KMS-11 (cell line): ENCODE results near the gene HPDL.
A peak's percentile ranks its signal among the peaks of the same experiment; 100 is the strongest.

ENCODE experiments used
- H2AFZ ChIP-seq: fragments of 200-600 bp; sonication (generic); 2 replicates; pipeline ENCODE4 v1.6.1; 2016; ENCODE audit warnings: antibody characterized with exemption, mixed run types, low read depth
- H3K27ac ChIP-seq: fragments of 200-600 bp; sonication (generic); 2 replicates; pipeline ENCODE4 v1.6.1; 2016; ENCODE audit warnings: mild to moderate bottlenecking, mixed run types
- H3K27me3 ChIP-seq: fragments of 200-600 bp; sonication (generic); 2 replicates; pipeline ENCODE4 v1.6.1; 2017; ENCODE audit warnings: mild to moderate bottlenecking, low read depth, mixed run types, moderate library complexity; ENCODE audit not compliant: insufficient read depth
- H3K36me3 ChIP-seq: fragments of 200-600 bp; sonication (generic); 2 replicates; pipeline ENCODE4 v1.6.1; 2017; ENCODE audit warnings: mild to moderate bottlenecking, mixed run types; ENCODE audit not compliant: insufficient read depth
- H3K4me1 ChIP-seq: fragments of 200-600 bp; sonication (generic); 2 replicates; pipeline ENCODE4 v1.6.1; 2016; ENCODE audit warnings: mild to moderate bottlenecking, low read depth, mixed run types; ENCODE audit not compliant: poor library complexity, severe bottlenecking
- H3K4me2 ChIP-seq: fragments of 200-600 bp; sonication (generic); 2 replicates; pipeline ENCODE4 v1.7.0; 2016; ENCODE audit warnings: mild to moderate bottlenecking, mixed run types
- H3K4me3 ChIP-seq: fragments of 200-600 bp; sonication (generic); IDR thresholded peaks from 2 replicates; pipeline ENCODE4 v1.6.1; 2017; ENCODE audit warnings: low read depth, low read length, mixed read lengths; ENCODE audit not compliant: insufficient read depth
- H3K79me2 ChIP-seq: fragments of 200-600 bp; sonication (generic); 2 replicates; pipeline ENCODE4 v1.6.1; 2016; ENCODE audit warnings: low read depth, mixed run types; ENCODE audit not compliant: insufficient read depth
- H3K9ac ChIP-seq: fragments of 200-600 bp; sonication (generic); 2 replicates; pipeline ENCODE4 v1.6.1; 2016; ENCODE audit warnings: mild to moderate bottlenecking, mixed run types
- H4K20me1 ChIP-seq: fragments of 200-600 bp; sonication (generic); 2 replicates; pipeline ENCODE4 v1.6.1; 2016; ENCODE audit warnings: mild to moderate bottlenecking, mixed run types; ENCODE audit not compliant: insufficient read depth
- TF ChIP-seq, protein P1 (sequence below): fragments of 200-600 bp; sonication (generic); conservative IDR thresholded peaks from 2 replicates; pipeline ENCODE4 v1.6.1; 2017; ENCODE audit warnings: low read depth, mild to moderate bottlenecking, antibody characterized with exemption, low read length, moderate library complexity, mixed read lengths

The HPDL gene

DNA sequence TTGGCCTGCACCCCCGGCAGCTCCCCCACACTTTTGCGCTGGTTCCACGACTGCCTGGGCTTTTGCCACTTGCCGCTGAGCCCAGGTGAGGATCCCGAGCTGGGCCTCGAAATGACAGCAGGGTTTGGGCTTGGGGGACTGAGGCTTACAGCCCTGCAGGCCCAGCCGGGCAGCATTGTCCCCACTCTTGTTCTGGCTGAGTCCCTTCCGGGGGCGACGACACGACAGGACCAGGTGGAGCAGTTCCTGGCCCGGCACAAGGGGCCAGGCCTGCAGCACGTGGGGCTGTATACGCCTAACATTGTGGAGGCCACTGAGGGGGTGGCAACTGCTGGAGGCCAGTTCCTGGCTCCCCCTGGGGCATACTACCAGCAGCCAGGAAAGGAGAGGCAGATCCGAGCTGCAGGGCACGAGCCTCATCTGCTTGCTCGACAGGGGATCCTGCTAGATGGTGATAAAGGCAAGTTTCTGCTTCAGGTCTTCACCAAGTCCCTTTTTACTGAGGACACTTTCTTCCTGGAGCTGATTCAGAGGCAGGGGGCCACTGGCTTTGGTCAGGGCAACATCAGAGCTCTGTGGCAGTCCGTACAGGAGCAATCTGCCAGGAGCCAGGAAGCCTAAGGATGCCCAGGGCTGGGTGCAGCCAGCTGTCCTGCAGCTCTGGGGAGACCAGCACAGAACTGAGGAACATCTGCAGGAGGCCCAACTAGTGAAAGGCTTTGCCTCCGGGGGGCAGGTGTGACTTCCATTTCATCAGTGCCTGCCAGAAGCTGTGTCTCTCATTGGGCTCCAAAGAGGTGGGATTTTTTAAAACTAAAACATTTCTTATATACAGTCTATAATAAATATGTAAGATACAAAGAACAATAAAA lies 1.2 kb downstream of the HPDL start:
- Histone ChIP-seq H3K27ac (peak overlapping the region; percentile 60; the same call in 1 of the 2 replicates), H3K9ac (peak overlapping the region; percentile 83), H2AFZ (0 out of 2 replicates have a peak overlapping the region, but pooled peaks have one; percentile 81), H3K4me2 (peak overlapping the region; percentile 94), H4K20me1 (no peaks in the 10 kb centered on the region), H3K79me2 (peaks cover 13% of the 10 kb centered on the region), H3K4me1 (peaks cover 24% of the 10 kb centered on the region), H3K36me3 (no peaks in the 10 kb centered on the region), H3K4me3 (no peak overlapping the region), H3K27me3 (no peaks in the 10 kb centered on the region)
- TF ChIP-seq, protein P1, sequence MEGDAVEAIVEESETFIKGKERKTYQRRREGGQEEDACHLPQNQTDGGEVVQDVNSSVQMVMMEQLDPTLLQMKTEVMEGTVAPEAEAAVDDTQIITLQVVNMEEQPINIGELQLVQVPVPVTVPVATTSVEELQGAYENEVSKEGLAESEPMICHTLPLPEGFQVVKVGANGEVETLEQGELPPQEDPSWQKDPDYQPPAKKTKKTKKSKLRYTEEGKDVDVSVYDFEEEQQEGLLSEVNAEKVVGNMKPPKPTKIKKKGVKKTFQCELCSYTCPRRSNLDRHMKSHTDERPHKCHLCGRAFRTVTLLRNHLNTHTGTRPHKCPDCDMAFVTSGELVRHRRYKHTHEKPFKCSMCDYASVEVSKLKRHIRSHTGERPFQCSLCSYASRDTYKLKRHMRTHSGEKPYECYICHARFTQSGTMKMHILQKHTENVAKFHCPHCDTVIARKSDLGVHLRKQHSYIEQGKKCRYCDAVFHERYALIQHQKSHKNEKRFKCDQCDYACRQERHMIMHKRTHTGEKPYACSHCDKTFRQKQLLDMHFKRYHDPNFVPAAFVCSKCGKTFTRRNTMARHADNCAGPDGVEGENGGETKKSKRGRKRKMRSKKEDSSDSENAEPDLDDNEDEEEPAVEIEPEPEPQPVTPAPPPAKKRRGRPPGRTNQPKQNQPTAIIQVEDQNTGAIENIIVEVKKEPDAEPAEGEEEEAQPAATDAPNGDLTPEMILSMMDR, result no peak

DNA sequence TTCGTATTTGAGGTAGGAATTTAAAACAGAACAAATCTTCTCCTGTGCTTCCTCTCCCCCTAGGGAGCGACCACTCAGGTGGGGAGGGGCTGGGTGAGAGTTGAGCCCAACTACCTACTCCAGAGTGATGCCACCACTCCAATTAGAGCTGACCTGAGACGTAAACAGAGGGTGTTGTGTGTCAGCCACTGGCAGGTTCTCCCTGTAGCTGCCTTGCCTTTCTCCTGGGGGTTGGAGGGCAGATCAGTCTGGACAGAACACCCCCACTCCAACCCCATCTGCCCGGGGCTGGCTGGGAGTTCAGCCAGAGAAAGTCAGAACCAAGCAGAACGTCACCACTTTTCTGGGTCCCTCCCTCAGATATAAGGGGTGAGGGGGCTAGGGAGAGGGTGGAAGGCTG lies 2.0 kb downstream of the HPDL start:
- Histone ChIP-seq H3K4me2 (peak overlapping the region; percentile 94), H2AFZ (no peak overlapping the region), H3K27me3 (no peaks in the 10 kb centered on the region), H3K4me3 (no peak overlapping the region), H4K20me1 (no peaks in the 10 kb centered on the region), H3K36me3 (no peaks in the 10 kb centered on the region), H3K9ac (no peak overlapping the region), H3K27ac (no peak overlapping the region), H3K79me2 (peaks cover 13% of the 10 kb centered on the region), H3K4me1 (peaks cover 24% of the 10 kb centered on the region)
- TF ChIP-seq, protein P1, result no peak

DNA sequence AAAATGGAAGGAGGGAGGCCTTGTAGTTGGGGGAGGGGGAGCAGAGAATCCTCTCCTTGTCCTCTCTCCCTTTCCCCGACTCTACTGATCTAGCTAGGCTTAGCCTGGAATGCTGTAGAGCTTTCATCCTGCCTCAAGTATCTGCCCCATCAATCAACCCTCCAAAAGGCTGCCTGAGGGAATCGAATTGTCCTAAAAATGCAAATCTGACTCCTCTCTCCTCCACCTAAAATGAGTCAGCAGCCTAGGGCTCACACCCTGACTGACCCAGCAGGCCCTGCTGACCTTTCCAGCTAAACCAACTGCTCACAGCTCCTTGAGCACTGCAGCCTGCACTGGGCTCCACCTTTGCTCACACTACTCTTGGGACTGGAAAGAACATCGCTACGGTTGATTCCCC lies 2.8 kb downstream of the HPDL start:
- Histone ChIP-seq H3K4me2 (no peak overlapping the region; the same call in 1 of the 2 replicates), H3K79me2 (peaks cover 13% of the 10 kb centered on the region), H3K27me3 (no peaks in the 10 kb centered on the region), H3K9ac (no peak overlapping the region), H2AFZ (no peak overlapping the region), H3K36me3 (no peaks in the 10 kb centered on the region), H3K4me1 (peaks cover 24% of the 10 kb centered on the region), H3K4me3 (no peak overlapping the region), H4K20me1 (no peaks in the 10 kb centered on the region), H3K27ac (no peak overlapping the region)
- TF ChIP-seq, protein P1, result no peak

DNA sequence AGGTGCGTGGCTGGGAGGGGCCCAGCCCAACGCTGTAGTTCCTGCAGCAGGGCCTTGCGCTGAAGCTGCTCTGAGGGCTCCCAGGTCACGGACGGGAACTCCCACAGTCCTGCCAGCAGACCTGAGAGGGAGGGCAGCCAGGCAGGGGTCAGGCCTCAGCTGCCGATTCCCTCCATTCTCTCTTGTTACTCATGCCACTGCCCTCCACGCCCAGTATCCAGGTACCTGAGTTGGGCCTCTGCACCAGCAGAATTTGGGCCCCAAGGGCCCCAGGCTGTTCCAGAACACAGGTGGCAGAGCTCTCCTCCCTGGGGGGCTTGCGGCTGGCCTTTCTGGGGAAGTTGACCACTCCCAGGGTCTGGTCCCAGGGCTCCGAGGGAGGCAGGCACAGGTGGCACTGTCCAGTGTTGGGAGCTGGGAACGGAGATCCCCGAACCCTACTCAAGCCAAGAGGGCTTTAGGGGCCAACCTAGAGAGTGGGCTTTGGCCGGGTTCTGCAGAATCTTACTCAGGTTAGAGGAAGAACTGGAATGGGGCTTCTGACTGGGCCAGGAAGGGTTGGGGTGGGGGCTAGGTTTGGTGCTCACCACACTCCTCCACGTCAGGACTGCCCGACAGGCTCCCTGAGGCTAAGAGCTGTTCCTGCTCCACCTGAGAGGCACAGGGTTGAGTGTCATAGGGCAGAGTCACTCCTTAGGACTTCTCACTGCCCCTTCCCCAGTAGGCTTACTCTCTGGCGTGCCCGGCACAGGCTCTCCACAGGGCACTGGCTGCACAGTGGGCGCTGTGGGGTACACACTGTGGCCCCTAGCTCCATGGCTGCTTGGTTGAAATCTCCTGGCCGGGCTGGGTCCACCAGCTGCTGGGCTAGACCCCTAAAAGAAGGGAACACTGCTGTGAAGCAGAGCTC lies 5.0 kb downstream of the HPDL start:
- Histone ChIP-seq H3K27me3 (no peaks in the 10 kb centered on the region), H2AFZ (no peak overlapping the region), H3K4me2 (no peak overlapping the region), H4K20me1 (no peaks in the 10 kb centered on the region), H3K27ac (no peak overlapping the region), H3K4me1 (peaks cover 29% of the 10 kb centered on the region), H3K4me3 (no peak overlapping the region), H3K36me3 (no peaks in the 10 kb centered on the region), H3K9ac (no peak overlapping the region), H3K79me2 (peaks cover 13% of the 10 kb centered on the region)
- TF ChIP-seq, protein P1, result no peak
